ENCODE data around the gene ACTG2.
"Not testable (repeated sequence)": the region's sequence is repeated elsewhere in the genome, so short reads cannot be mapped to it uniquely, and the experiment has no call there.

The ACTG2 gene

DNA sequence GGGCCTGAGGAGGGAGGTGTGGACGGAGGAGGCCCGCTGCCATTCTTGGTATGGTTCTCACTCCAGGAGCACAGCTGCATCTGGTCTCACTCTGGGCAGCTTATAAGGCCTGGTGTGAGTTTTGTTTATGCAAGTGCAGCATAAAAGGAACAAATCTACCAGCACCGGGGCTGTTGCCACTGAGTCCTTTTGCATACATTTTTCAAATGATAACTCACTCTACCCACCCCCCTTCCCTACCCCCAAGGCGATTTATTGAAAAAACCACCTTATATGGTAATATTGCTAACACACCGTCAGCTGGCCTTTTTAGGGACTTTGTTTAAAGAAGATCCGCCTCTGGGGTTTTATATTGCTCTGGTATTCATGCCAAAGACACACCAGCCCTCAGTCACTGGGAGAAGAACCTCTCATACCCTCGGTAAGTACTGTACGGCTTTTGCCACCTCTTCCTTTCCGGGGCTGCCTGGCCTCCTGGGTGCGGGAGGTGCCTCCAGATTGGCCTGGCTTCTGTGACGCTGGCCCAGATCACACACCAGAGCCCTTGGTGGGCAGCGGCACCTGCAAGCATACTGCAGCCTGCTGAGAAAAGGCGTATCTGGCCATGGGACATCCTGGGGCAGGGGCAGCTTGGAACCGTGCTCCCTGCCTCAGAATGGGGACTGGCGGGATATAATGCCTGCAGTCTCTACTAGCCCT is at the start of gene ACTG2:
Gene ACTG2 (plus strand): TSS at position 378 of the 699 bp plus-strand sequence. CDS start 8,304 bp downstream, outside the sequence.
- DNase-seq, result no peak

DNA sequence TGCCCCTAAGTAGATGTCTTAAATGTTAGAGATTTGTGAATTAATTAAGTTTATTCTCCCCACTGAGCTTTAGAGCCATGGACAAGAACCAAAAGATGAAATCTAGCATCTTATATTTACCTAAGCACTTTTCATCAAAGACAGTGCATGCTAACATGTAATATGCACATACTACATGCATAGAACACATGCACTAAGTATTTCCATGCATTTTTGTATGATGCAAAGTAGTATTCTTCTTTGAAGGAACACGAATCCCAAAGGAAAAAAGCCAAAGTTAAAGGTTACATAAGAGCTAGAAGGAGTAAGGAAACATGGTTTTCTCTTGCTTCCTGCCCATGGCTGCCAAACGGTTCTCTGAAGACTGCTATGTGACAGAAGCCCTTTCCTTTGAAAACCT is 48.7 kb upstream of the ACTG2 start:
- no peak for DNase-seq

DNA sequence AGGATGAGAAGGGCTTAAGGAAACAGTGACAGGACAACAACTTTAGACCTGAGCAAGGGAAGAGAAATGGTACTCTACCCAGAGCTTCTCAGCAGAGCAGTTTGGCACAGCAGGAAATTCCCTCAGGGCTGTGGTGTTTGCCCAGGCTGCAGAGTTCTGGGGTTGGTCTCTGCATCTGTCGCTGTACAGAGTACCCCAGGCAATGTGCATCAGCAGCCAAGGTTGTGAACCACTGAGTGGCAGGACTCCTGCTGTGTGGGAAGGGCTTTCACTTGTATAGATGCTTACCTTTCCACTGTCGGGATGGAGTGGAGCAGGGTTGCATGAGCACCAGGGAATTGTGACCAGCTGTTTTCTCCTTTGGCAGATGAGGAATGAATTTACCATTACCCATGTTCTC is 42.8 kb upstream of the ACTG2 start:
- DNase-seq, result peak; percentile 83

- no peak for DNase-seq
Measured at GRCh38 chr2:73851274-73851673, 41.5 kb upstream of the ACTG2 start.

GRCh38 chr2:73852020-73852419 is 40.8 kb upstream of the ACTG2 start:
- no peak for DNase-seq

DNA sequence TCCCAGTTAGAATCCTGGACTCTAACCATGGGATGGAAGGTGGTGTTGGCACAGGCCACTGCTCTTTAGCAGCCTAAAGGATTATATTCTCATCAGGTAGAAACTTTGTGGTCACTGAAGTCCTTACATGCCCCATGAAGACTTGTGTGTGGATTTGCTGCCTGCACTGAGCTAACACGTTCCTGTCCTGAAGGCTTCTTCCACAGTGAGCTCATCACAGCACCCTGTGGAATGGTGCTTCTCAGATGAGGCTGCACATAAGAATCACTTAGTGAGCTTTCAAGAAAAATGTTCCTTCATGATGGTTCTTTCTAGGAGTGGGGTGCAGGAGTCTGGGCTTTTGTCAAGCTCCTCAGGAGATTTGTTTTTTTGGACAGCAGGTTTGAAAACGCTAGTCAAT is 37.3 kb upstream of the ACTG2 start:
- no peak for DNase-seq

GRCh38 chr2:73856214-73856613 is 36.6 kb upstream of the ACTG2 start:
- no peak for DNase-seq

DNA sequence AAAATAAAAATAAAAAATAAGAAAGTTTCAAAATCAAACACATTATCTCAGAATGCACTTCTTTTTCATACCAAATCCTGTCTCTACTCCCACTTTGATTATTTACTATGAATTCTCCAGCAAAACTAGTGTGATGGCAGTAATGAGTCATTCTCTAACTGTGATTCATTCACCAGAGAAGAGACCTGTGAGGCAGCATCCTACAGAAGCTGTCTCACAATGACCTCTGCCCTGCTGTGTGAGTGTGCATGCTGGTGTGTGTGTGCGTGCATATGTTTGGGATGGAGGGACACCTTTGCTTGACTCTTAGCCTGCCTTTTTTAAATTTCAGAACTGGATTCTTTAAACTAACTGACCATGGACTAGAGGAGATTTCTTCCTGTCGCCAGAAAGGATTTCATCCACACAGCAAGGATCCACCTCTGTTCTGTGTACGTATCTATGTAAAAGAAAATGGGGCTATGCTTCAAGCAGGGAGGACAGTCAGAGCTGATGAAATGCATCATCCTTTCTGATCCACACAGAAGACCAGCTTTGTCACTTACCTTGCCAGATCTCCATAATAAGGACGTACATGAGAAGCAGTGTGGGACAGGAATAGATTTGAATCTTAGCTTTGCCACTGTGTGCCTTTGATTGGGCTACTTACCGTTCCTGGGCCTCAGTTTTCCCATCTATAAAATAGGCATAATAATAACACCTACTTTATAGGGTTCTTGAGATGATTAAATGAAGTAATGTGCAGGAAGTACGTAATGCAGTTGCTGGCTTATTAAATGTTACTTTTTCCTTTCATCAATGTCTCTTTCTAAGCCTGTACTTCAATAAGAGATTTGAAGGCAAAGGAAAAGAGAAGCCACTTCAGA is 32.9 kb upstream of the ACTG2 start:
- DNase-seq, result no peak

GRCh38 chr2:73862987-73863386 is 29.8 kb upstream of the ACTG2 start:
- no peak for DNase-seq

DNA sequence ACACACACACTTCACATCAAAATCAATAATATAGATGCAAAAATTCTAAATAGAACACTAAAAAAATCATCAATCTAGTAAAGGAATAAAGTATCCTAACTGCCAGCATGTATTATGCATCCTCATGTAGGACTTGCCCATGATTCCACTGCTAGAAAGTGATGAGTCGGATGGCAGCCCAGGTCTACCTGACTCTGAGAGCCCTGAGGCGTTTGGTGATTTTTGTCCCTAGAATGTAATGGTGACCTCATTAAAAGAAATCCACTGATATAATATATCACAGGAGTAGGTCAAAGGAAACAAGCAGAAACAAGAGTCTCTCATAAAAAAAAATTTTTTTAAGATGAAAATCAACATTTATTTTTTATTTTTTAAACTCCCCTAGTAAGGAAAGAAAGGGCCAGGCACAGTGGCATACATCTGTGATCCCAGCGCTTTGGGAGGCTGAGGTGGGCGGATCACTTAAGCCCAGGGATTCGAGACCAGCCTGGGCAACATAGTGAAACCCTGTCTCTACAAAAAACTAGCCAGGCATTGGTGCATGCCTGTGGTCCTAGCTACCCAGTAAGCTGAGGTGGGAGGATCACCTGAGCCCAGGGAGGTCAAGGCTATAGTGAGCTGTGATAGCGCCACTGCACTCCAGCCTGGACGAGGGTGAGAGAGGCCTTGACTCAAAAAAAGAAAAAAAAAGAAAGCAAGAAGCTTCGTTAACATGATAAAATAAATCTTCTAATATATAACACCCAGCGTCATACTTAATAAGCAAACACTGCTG is 24.4 kb upstream of the ACTG2 start:
- no peak for DNase-seq

DNA sequence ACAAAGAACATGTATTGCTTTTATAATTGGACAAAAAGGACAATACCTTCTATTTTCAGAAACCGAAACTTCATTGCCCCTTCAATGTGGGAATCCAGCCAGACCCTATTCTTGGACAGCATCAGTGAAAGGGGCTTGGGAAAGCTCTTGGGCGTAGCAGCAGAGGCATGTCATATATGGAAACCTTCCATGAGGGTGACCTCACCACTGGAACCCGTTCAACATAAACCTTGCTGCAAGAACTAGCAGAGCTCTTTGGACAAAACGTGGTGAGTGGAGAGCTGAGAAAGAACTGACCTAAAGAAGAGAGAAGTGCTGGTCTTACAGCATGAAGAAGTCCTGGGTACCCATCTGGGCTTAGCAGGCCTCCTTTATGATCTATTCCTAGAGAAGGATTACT is 22.7 kb upstream of the ACTG2 start:
- DNase-seq, result no peak

GRCh38 chr2:73877071-73877802 is 15.6 kb upstream of the ACTG2 start:
- peak; percentile 39 for DNase-seq

GRCh38 chr2:73877984-73878383 is 14.8 kb upstream of the ACTG2 start:
- not testable (repeated sequence) for DNase-seq

- DNase-seq, result no peak
Measured at GRCh38 chr2:73885406-73885805, 7.4 kb upstream of the ACTG2 start.

GRCh38 chr2:73886357-73886756 is 6.5 kb upstream of the ACTG2 start:
- DNase-seq, result no peak

DNA sequence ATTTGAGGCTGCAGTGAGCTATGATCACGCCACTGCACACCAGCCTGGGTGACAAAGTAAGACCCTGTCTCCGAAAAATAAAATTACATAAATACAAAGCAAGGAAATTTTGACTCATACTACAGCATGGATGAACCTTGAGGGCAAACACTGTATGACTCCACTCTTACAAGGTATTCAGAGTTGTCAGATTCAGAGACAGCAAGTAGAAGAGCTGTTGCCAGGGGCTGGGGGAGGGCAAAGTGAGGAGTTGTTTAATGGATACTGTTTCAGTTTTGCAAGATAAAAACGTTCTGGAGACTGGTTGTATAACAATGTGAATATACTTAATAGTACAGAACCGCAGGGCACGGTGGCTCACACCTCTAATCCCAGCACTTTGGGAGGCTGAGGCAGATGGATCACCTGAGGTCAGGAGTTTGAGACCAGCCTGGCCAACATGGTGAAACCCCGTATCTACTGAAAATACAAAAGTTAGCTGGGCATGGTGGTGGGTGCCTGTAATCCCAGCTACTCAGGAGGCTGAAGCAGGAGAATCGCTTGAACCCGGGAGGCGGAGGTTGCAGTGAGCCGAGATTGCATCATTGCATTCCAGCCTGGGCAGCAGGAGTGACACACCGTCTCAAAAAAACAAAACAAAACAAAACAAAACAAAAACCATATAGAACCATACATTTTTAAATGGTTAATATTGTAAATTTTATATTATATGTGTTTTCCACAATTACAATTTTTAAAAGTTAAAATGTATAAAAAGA is 5.0 kb upstream of the ACTG2 start:
- not testable (repeated sequence) for DNase-seq

GRCh38 chr2:73888388-73888787 is 4.4 kb upstream of the ACTG2 start:
- DNase-seq, result no peak

DNA sequence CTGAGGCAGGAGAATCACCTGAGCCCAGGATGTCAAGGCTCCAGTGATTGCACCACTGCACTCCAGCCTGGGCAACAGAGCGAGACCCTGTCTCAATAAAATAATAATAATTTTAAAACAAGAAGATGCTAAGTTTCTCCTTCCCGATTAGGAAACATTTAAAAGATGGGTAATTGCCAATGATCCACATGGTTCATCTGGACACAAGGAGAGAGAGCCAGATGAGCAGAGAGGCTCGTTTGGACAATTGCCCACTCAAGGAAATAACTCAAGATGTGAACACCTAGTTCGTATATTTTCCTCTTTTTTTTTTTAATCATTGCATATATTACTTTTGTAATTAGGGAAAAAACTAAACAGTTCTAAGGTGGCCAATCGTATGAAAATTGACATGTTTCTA is 3.6 kb upstream of the ACTG2 start:
- DNase-seq, result no peak

DNA sequence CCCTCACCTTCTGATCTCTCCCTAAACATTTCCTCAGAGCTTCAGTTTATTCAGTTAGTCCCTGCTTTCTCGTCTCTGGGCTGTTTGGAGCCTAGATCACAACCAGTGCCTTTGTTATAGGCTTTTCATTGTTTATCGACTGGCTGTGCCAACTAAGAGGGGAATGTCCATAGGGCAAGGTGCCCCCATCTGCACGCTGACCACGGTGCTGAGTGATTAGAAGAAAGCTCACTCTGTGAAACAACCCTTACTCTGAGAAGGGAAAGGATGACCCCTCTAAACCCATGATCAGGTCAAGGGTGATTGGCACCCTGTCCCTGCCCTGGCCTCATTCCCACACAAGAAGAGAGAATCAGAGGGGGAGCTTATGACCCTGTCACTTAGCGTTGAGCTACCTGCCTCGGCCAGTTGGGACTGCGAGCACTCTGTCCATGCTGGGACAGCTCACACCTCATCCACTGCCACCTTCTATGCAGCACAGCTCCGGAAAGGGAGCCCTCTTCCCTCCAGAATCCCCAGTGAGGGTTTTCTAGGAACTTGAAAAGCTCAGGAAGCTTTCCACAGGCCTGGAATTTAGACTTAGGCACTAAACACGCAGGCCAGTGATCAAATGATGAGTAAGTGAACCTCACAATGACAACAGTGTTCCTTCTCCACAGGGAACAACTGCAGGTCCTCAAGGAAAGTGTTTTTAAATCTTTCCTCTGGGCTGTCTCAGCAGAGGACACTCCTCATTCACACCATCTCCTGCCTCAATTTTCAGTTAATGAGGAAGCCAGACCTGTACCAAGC is 2.3 kb upstream of the ACTG2 start:
- no peak for DNase-seq

GRCh38 chr2:73891276-73891901 is 1.4 kb upstream of the ACTG2 start:
- DNase-seq, result no peak
